GM12878 (cell line): ENCODE results near the gene GINS1. TPM values are rescaled to one million over a fixed set of nuclear protein-coding genes. Genes with fewer than 3 reads are reported as not detected.

Experiments
- ATAC-seq: fragments of 200-7000 bp; cut with Tn5 transposase; 3 replicates; pipeline ENCODE4 v1.9.1; 2020; ENCODE audit warnings: mild to moderate bottlenecking, moderate library complexity
- BruUV-seq: library from RNA; stranded (reverse); fragments of 400-500 nt; replicated peaks from 2 replicates; lab custom pipeline; 2021; lab: Mats Ljungman, UMichigan
- CTCF ChIA-PET: fragments of 300-600 bp; sonication (Branson Sonifier 250); formaldehyde crosslinking; extraction: SDS; loops from one replicate; lab custom pipeline; 2021; ENCODE audit warnings: inconsistent platforms; lab: Yijun Ruan, JAX
- POLR2A ChIA-PET: fragments of 350-600 bp; formaldehyde crosslinking; extraction: SDS; loops from one replicate; lab custom pipeline; 2021; ENCODE audit warnings: inconsistent platforms; lab: Charles Lee
- RAD21 ChIA-PET: fragments of 300-600 bp; sonication (Branson Sonifier 250); formaldehyde crosslinking; loops from one replicate; lab custom pipeline; 2023; ENCODE audit warnings: antibody characterized with exemption; ENCODE audit not compliant: unreplicated experiment; lab: Charles Lee
- SMC1A ChIA-PET: fragments of 300-600 bp; sonication (Branson Sonifier 250); formaldehyde crosslinking; loops from one replicate; lab custom pipeline; 2023; ENCODE audit not compliant: unreplicated experiment, uncharacterized antibody; lab: Charles Lee
- DNase-seq: peaks from one replicate; pipeline ENCODE4 v3.0.0-alpha.2; 2011; ENCODE audit warnings: low read depth, low spot score
- FAIRE-seq: peaks from 3 replicates; lab custom pipeline; 2011; peaks lifted over from hg19 to GRCh38; lab: Jason Lieb, UNC
- H2AFZ ChIP-seq: 2 replicates; pipeline ENCODE4 v1.6.0; 2011; ENCODE audit warnings: low read depth, low read length, control low read depth; ENCODE audit not compliant: control insufficient read depth
- H3K27ac ChIP-seq: 2 replicates; pipeline ENCODE4 v1.5.1; 2011; ENCODE audit warnings: control low read depth; ENCODE audit not compliant: control insufficient read depth, insufficient read depth
- H3K27me3 ChIP-seq, 2 experiments: replicated peaks in 1 of 2; 2 replicates each; pipeline versions ENCODE4 v1.6.0 to v1.6.1; 2011; ENCODE audit warnings: low read length in 1 of 2; ENCODE audit not compliant: control insufficient read depth in 2 of 2, insufficient read depth in 2 of 2
- H3K36me3 ChIP-seq, 2 experiments: 2 replicates each; pipeline ENCODE4 v1.5.1; 2011; ENCODE audit warnings: low read length in 1 of 2; ENCODE audit not compliant: control insufficient read depth in 2 of 2, insufficient read depth in 2 of 2
- H3K4me1 ChIP-seq: 2 replicates; pipeline ENCODE4 v1.6.1; 2011; ENCODE audit warnings: mild to moderate bottlenecking, low read length, moderate library complexity, mixed read lengths; ENCODE audit not compliant: control insufficient read depth, insufficient read depth
- H3K4me2 ChIP-seq: 2 replicates; pipeline ENCODE4 v1.6.0; 2011; ENCODE audit warnings: control low read depth; ENCODE audit not compliant: control insufficient read depth, insufficient read depth
- H3K4me3 ChIP-seq: fragments of 200-600 bp; sonication (generic); 2 replicates; pipeline ENCODE4 v1.5.1; 2016
- H3K79me2 ChIP-seq: 2 replicates; pipeline ENCODE4 v1.6.0; 2011; ENCODE audit warnings: low read length; ENCODE audit not compliant: control insufficient read depth, insufficient read depth
- H3K9ac ChIP-seq: 2 replicates; pipeline ENCODE4 v1.8.0; 2011; ENCODE audit warnings: low read length, control low read depth, mixed read lengths; ENCODE audit not compliant: control insufficient read depth, insufficient read depth
- H3K9me3 ChIP-seq: replicated peaks from 3 replicates; pipeline ENCODE4 v1.5.1; 2011; ENCODE audit warnings: mild to moderate bottlenecking, low read length; ENCODE audit not compliant: control insufficient read depth, insufficient read depth
- H4K20me1 ChIP-seq: 2 replicates; pipeline ENCODE4 v1.6.0; 2011; ENCODE audit not compliant: control insufficient read depth, insufficient read depth
- EP300 ChIP-seq, 2 experiments: fragments of 150-350 bp in 1 of 2; IDR thresholded peaks; 2 replicates each; pipeline ENCODE4 v1.6.1; 2011 to 2012; ENCODE audit warnings: low read depth in 2 of 2, low read length in 2 of 2, borderline replicate concordance in 1 of 2, improper control_type of control experiment in 1 of 2, inconsistent platforms in 1 of 2; ENCODE audit not compliant: control insufficient read depth in 1 of 2
- IKZF1 ChIP-seq: fragments of 450-650 bp; conservative IDR thresholded peaks from 2 replicates; pipeline ENCODE4 v1.6.1; 2017; ENCODE audit warnings: antibody characterized with exemption, mild to moderate bottlenecking
- IKZF2 ChIP-seq, 2 experiments: fragments of 450-650 bp; IDR thresholded peaks; 2 replicates each; pipeline ENCODE4 v1.6.1; 2017; ENCODE audit warnings: mild to moderate bottlenecking in 2 of 2, moderate library complexity in 2 of 2
- JUND ChIP-seq: IDR thresholded peaks from 2 replicates; pipeline ENCODE4 v1.6.1; 2012; ENCODE audit warnings: low read depth, mild to moderate bottlenecking, low read length, improper control_type of control experiment, moderate library complexity
- KAT2A ChIP-seq: conservative IDR thresholded peaks from 2 replicates; pipeline ENCODE4 v1.6.1; 2011; ENCODE audit warnings: low read depth, low read length; ENCODE audit not compliant: control insufficient read depth
- NFYA ChIP-seq: IDR thresholded peaks from 2 replicates; pipeline ENCODE4 v1.6.1; 2011; ENCODE audit warnings: low read depth, mild to moderate bottlenecking, low read length, improper control_type of control experiment, borderline replicate concordance
- POLR2AphosphoS2 ChIP-seq: IDR thresholded peaks from 2 replicates; pipeline ENCODE4 v1.6.1; 2011; ENCODE audit warnings: low read depth, mild to moderate bottlenecking, low read length, improper control_type of control experiment, moderate library complexity
- RUNX3 ChIP-seq: IDR thresholded peaks from 2 replicates; pipeline ENCODE4 v1.6.1; 2012; ENCODE audit warnings: low read length, inconsistent platforms
- TARDBP ChIP-seq: IDR thresholded peaks from 2 replicates; pipeline ENCODE4 v1.6.1; 2016; ENCODE audit warnings: borderline replicate concordance
- TCF12 ChIP-seq: IDR thresholded peaks from 2 replicates; pipeline ENCODE4 v1.6.1; 2011; ENCODE audit warnings: low read depth, mild to moderate bottlenecking, low read length
- ZNF217 ChIP-seq: fragments of 450-650 bp; IDR thresholded peaks from 2 replicates; pipeline ENCODE4 v1.6.1; 2017; ENCODE audit warnings: antibody characterized with exemption, mild to moderate bottlenecking
- WGBS: methylation state at CpG from one replicate; pipeline ENCODE4 v1.1.6; 2016; ENCODE audit warnings: low lambda C conversion rate; ENCODE audit not compliant: insufficient replicate concordance, insufficient coverage; ENCODE audit errors: missing lambda C conversion rate; 5-methylcytosine and 5-hydroxymethylcytosine counted together
- in situ Hi-C: fragments of 300-500 bp; cut with MboI; formaldehyde crosslinking; loops from 9 replicates; pipeline ENCODE4 v1.14.3; 2018; ENCODE audit warnings: mixed read lengths
- intact Hi-C: fragments of 100-400 bp; cut with micrococcal nuclease; formaldehyde crosslinking; loops from one replicate; pipeline ENCODE4 v1.14.2; 2022; ENCODE audit not compliant: unreplicated experiment
- polyA plus RNA-seq, 11 experiments: library from polyadenylated mRNA; depleted of rRNA in 4 of 11; unstranded in 6 of 11; stranded (reverse) in 5 of 11; fragments of >200 nt; fragmentation: Nextera tagmentation in 4 of 11; fragmentation: Illumina TruSeq in 1 of 11; extraction: Ambion mirVana in 4 of 11; extraction: Trizol in 1 of 11; gene quantifications; 1 replicate in 1 of 11; 2 replicates in 10 of 11; pipeline versions ENCODE4 v1.2.1 to v1.2.3, GENCODE V29; 2011 to 2016; ENCODE audit warnings: inconsistent platforms in 2 of 11, missing spikeins in 2 of 11, low read depth in 1 of 11
- total RNA-seq, 4 experiments: library from RNA; depleted of rRNA in 3 of 4; stranded (reverse); fragments of >200 nt in 3 of 4; fragmentation: Illumina TruSeq in 1 of 4; extraction: Trizol in 1 of 4; gene quantifications; 2 replicates each; pipeline versions ENCODE4 v1.2.1 to v1.2.3, GENCODE V29; 2013 to 2021
- TF ChIP-seq, protein P1 (sequence below): fragments of 450-650 bp; formaldehyde crosslinking; IDR thresholded peaks from 2 replicates; pipeline ENCODE4 v1.5.0; 2022; ENCODE audit warnings: mild to moderate bottlenecking, missing genetic modification characterization

GINS1 gene
- total and polyA plus RNA-seq, 10 of the 15 experiments (the other 5 are each of a cell fraction or from before 2014, with no cell fraction given) = 13.0 to 44.6 (median 30.3) TPM

- no peak for DNase-seq
- POLR2A ChIA-PET = no interaction called here
- FAIRE-seq = no peak
- no peaks in the 10 kb centered on the region for H3K9me3 ChIP-seq
- in situ Hi-C loops = loop anchor here (10.0 kb wide), 1 partner anchor 46 kb away; no protein-coding TSS in a partner anchor
- no peak for TF ChIP-seq NFYA
- TF ChIP-seq JUND = no peak
- TF ChIP-seq IKZF1 = no peak
- TF ChIP-seq, all 136 proteins: peak for 0
- Histone ChIP-seq H3K27ac (no peak overlapping the region), H3K4me3 (no peak overlapping the region), H3K36me3 (no peaks in the 10 kb centered on the region), H4K20me1 (no peaks in the 10 kb centered on the region), H3K4me2 (no peak overlapping the region), H3K9ac (no peak overlapping the region), H3K4me1 (no peaks in the 10 kb centered on the region), H3K27me3 (no peaks in the 10 kb centered on the region; a peak in 1 of 4 replicates), H2AFZ (no peak overlapping the region), H3K79me2 (no peaks in the 10 kb centered on the region)
- SMC1A ChIA-PET = no interaction called here
- RAD21 ChIA-PET = no interaction called here
- CTCF ChIA-PET = no interaction called here
- intact Hi-C loops = no loop called here
- WGBS = 34% methylated on average over 12 of the region's 18 CpGs
- ATAC-seq = no peak
- no TSS peak for BruUV-seq
Measured at GRCh38 chr20:25468126-25469075, 60.9 kb downstream of the GINS1 start.

DNA sequence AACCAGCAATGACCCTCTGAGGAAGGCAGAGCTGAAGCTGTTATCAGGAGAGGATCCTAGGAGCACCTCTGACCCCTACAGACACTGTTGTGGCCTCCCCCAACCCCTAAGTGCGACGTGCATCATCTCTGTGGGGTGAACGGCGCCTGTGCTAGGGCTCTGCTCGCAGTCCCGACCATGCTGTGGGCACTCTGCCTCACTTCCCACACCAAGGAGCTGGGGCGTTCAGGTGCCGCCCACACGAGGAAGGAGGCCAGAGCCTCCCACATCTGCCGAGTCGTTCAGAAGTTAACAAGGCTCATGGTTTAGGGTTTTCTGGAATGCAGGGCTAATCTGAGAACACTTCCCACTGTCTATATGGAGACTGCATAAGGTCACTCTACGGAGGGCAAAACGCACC, 62.1 kb downstream of the GINS1 start:
- no peak overlapping the region for H3K4me2 ChIP-seq
- no peaks in the 10 kb centered on the region for H3K79me2 ChIP-seq
- H3K27me3 ChIP-seq = no peaks in the 10 kb centered on the region; a peak in 1 of 4 replicates
- H3K9ac ChIP-seq = no peak overlapping the region
- POLR2A ChIA-PET = no interaction called here
- 63% methylated on average over 13 of the region's 13 CpGs for WGBS
- in situ Hi-C loops = loop anchor here (10.0 kb wide), 1 partner anchor 45 kb away; no protein-coding TSS in a partner anchor
- CTCF ChIA-PET = interaction anchor here (1.0 kb wide), 1 partner anchor 44 kb away, joined by 3 read pairs; no protein-coding TSS in a partner anchor
- RAD21 ChIA-PET = no interaction called here
- FAIRE-seq (no peak), ATAC-seq (no peak), DNase-seq (no peak)
- no peaks in the 10 kb centered on the region for H3K36me3 ChIP-seq
- no peaks in the 10 kb centered on the region for H3K4me1 ChIP-seq
- H3K4me3 ChIP-seq = no peak overlapping the region
- intact Hi-C loops = no loop called here
- H3K9me3 ChIP-seq = no peaks in the 10 kb centered on the region
- no peak overlapping the region for H3K27ac ChIP-seq
- no peaks in the 10 kb centered on the region for H4K20me1 ChIP-seq
- H2AFZ ChIP-seq = no peak overlapping the region
- no TSS peak for BruUV-seq
- SMC1A ChIA-PET = interaction anchor here (1.3 kb wide), 1 partner anchor 11 kb away, joined by 4 read pairs; no protein-coding TSS in a partner anchor
- no peak for TF ChIP-seq EP300 (IDR thresholded peaks at IDR 0.05; ENCODE audit: borderline replicate concordance in 1 of 2, control insufficient read depth in 1 of 2, low read depth in 2 of 2, low read length in 2 of 2)
- TF ChIP-seq RUNX3 = no peak
- TF ChIP-seq KAT2A = no peak
- no peak for TF ChIP-seq IKZF2 (IDR thresholded peaks at IDR 0.05)
- no peak for TF ChIP-seq POLR2AphosphoS2
- TF ChIP-seq TCF12 = no peak
- TF ChIP-seq, protein P1, sequence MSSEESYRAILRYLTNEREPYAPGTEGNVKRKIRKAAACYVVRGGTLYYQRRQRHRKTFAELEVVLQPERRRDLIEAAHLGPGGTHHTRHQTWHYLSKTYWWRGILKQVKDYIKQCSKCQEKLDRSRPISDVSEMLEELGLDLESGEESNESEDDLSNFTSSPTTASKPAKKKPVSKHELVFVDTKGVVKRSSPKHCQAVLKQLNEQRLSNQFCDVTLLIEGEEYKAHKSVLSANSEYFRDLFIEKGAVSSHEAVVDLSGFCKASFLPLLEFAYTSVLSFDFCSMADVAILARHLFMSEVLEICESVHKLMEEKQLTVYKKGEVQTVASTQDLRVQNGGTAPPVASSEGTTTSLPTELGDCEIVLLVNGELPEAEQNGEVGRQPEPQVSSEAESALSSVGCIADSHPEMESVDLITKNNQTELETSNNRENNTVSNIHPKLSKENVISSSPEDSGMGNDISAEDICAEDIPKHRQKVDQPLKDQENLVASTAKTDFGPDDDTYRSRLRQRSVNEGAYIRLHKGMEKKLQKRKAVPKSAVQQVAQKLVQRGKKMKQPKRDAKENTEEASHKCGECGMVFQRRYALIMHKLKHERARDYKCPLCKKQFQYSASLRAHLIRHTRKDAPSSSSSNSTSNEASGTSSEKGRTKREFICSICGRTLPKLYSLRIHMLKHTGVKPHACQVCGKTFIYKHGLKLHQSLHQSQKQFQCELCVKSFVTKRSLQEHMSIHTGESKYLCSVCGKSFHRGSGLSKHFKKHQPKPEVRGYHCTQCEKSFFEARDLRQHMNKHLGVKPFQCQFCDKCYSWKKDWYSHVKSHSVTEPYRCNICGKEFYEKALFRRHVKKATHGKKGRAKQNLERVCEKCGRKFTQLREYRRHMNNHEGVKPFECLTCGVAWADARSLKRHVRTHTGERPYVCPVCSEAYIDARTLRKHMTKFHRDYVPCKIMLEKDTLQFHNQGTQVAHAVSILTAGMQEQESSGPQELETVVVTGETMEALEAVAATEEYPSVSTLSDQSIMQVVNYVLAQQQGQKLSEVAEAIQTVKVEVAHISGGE (CRISPR knock-in tag) = no peak
- TF ChIP-seq ZNF217 = no peak
- no peak for TF ChIP-seq TARDBP
